ENCODE data around the gene SLC38A2. TPM values are rescaled to one million over a fixed set of nuclear protein-coding genes. Genes with fewer than 3 reads are reported as not detected.

SLC38A2 gene
- total and polyA plus RNA-seq, 2 of the 4 experiments (the other 2 are of a cell fraction) = 313 to 881 TPM

DNA sequence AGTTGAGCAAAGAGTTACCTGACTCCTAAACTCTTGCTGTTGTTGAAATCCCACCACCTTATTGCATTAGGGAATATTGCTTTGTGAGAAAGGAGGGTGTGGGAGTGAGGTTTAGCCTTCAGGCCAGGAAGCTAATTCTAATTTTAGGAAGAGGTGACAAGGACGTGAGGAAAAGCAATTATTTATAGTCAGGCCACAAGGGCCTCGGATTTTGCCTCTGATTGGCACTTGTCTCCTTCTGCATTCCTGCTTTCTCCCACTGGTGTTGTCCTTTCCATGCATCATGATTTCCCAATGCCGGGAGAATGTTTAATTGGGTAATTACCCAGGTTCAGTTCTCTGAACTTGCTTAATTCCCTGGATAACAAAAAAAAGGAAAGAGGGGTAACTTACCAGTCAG is 37.9 kb upstream of the SLC38A2 start:
- H3K4me2 ChIP-seq (ENCODE audit: low read depth, low read length) = no peak overlapping the region
- ATAC-seq (ENCODE audit: low read depth) = no peak
- H2BK15ac ChIP-seq (ENCODE audit: low read depth, low read length) = no peak overlapping the region
- no peak overlapping the region for H4K5ac ChIP-seq (ENCODE audit: low read depth, low read length)
- no peaks in the 10 kb centered on the region for H4K20me1 ChIP-seq (ENCODE audit: insufficient read depth, low read length)
- no CpG with 5 or more reads among the region's 3 CpGs for WGBS, 2 experiments (ENCODE audit: extremely low coverage in 2 of 2, insufficient read length in 1 of 2)
- H2AK9ac ChIP-seq (replicated peaks; ENCODE audit: low read depth, low read length, poor library complexity) = no peak overlapping the region
- no peak overlapping the region for H3K23ac ChIP-seq (ENCODE audit: low read depth, low read length)
- H3K4me3 ChIP-seq (ENCODE audit: insufficient read depth, low read depth, low read length) = no peak overlapping the region
- H3K9me1 ChIP-seq (ENCODE audit: insufficient read depth, low read length) = no peaks in the 10 kb centered on the region
- no peak overlapping the region for H4K91ac ChIP-seq (ENCODE audit: insufficient read depth, low read depth, low read length)
- no TSS peak for BruUV-seq (replicated peaks)
- TF ChIP-seq MAFK (IDR thresholded peaks at IDR 0.05; ENCODE audit: low read depth, low read length) (no peak), RAD21 (IDR thresholded peaks at IDR 0.05; ENCODE audit: low read length) (no peak), NFE2L2 (IDR thresholded peaks at IDR 0.05; ENCODE audit: low read depth, low read length) (no peak), FOS (IDR thresholded peaks at IDR 0.05; ENCODE audit: low read depth, low read length) (no peak), RCOR1 (IDR thresholded peaks at IDR 0.05; ENCODE audit: insufficient replicate concordance, low read length) (no peak), RFX5 (IDR thresholded peaks at IDR 0.05; ENCODE audit: low read depth, low read length) (no peak), CEBPB (IDR thresholded peaks at IDR 0.05; ENCODE audit: low read depth, low read length) (no peak), POLR2A (IDR thresholded peaks at IDR 0.05; ENCODE audit: low read depth, low read length) (no peak), MXI1 (IDR thresholded peaks at IDR 0.05; ENCODE audit: borderline replicate concordance, low read depth, low read length) (no peak), USF2 (IDR thresholded peaks at IDR 0.05; ENCODE audit: low read depth, low read length) (no peak), SMC3 (IDR thresholded peaks at IDR 0.05; ENCODE audit: low read depth, low read length) (no peak), CHD1 (IDR thresholded peaks at IDR 0.05; ENCODE audit: low read depth, low read length) (no peak), MAZ (IDR thresholded peaks at IDR 0.05; ENCODE audit: borderline replicate concordance, low read depth, low read length) (no peak)
- TF ChIP-seq, protein P1, sequence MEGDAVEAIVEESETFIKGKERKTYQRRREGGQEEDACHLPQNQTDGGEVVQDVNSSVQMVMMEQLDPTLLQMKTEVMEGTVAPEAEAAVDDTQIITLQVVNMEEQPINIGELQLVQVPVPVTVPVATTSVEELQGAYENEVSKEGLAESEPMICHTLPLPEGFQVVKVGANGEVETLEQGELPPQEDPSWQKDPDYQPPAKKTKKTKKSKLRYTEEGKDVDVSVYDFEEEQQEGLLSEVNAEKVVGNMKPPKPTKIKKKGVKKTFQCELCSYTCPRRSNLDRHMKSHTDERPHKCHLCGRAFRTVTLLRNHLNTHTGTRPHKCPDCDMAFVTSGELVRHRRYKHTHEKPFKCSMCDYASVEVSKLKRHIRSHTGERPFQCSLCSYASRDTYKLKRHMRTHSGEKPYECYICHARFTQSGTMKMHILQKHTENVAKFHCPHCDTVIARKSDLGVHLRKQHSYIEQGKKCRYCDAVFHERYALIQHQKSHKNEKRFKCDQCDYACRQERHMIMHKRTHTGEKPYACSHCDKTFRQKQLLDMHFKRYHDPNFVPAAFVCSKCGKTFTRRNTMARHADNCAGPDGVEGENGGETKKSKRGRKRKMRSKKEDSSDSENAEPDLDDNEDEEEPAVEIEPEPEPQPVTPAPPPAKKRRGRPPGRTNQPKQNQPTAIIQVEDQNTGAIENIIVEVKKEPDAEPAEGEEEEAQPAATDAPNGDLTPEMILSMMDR (conservative IDR thresholded peaks at IDR 0.05; ENCODE audit: low read depth, low read length) = no peak
- TF ChIP-seq, protein P2, sequence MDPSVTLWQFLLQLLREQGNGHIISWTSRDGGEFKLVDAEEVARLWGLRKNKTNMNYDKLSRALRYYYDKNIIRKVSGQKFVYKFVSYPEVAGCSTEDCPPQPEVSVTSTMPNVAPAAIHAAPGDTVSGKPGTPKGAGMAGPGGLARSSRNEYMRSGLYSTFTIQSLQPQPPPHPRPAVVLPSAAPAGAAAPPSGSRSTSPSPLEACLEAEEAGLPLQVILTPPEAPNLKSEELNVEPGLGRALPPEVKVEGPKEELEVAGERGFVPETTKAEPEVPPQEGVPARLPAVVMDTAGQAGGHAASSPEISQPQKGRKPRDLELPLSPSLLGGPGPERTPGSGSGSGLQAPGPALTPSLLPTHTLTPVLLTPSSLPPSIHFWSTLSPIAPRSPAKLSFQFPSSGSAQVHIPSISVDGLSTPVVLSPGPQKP (IDR thresholded peaks at IDR 0.05; ENCODE audit: borderline replicate concordance, low read depth, low read length) = no peak
- H2AFZ ChIP-seq (replicated peaks; ENCODE audit: low read length, poor library complexity) = no peak overlapping the region
- H3K79me1 ChIP-seq (ENCODE audit: low read depth in 1 of 2, low read length in 2 of 2) = peaks cover 3 to 6% of the 10 kb centered on the region in 2 experiments; a peak in 2 of 4 replicates
- peak overlapping the region; percentile 29; the same call in 1 of the 2 replicates for H2BK20ac ChIP-seq (ENCODE audit: low read depth, low read length)
- ChIA-PET CTCF (no interaction called here), POLR2A (ENCODE audit: unreplicated experiment) (no interaction called here)
- dilution Hi-C loops (cut with HindIII; ENCODE audit: low sequenced_read_pairs, unreplicated experiment) = no loop called here
- no peaks in the 10 kb centered on the region for H3K9me3 ChIP-seq (ENCODE audit: control insufficient read depth, insufficient read depth, low read length)
- intact Hi-C loops (cut with micrococcal nuclease) = no loop called here
- H3K4me1 ChIP-seq (ENCODE audit: control insufficient read depth, insufficient read depth, low read length) = peaks cover 9% of the 10 kb centered on the region
- H2AK5ac ChIP-seq (ENCODE audit: low read depth, low read length) = peak overlapping the region; percentile 67; the same call in 1 of the 2 replicates
- no peak overlapping the region for H2BK5ac ChIP-seq (ENCODE audit: low read depth, low read length, poor library complexity, severe bottlenecking)
- in situ Hi-C loops (cut with MboI; ENCODE audit: low sequenced_read_pairs) = no loop called here
- H3K4ac ChIP-seq (ENCODE audit: low read depth, low read length) = no peak overlapping the region
- no peak overlapping the region for H3K18ac ChIP-seq (ENCODE audit: low read depth, low read length)
- no peak overlapping the region for H2BK120ac ChIP-seq (ENCODE audit: low read depth, low read length)
- no peaks in the 10 kb centered on the region for H3K36me3 ChIP-seq (ENCODE audit: control insufficient read depth, insufficient read depth, low read length)
- no peak overlapping the region for H3K9ac ChIP-seq (ENCODE audit: low read depth, low read length)
- H4K8ac ChIP-seq (ENCODE audit: low read depth in 2 of 2, low read length in 2 of 2) = no peak overlapping the region
- H3K14ac ChIP-seq (replicated peaks; ENCODE audit: low read depth, low read length) = no peak overlapping the region
- H3K56ac ChIP-seq (ENCODE audit: extremely low read depth, insufficient read depth, low read length) = no peak overlapping the region
- no peak overlapping the region for H3K27ac ChIP-seq (ENCODE audit: insufficient read depth, low read length)
- no peaks in the 10 kb centered on the region for H3K27me3 ChIP-seq (ENCODE audit: control insufficient read depth, insufficient read depth, low read length)
- DNase-seq = no peak

All from IMR-90 (cell line).